Stimulated activated CD4-positive, alpha-beta T cell treated with anti-CD3 and anti-CD28 coated beads, Interleukin-4, amount 100 ng/mL, for 48 hours (primary cell): ENCODE results near the gene SPATA17.

Experiments
- DNase-seq, 2 donors: peaks; one replicate each; pipeline ENCODE4 v3.0.0-alpha.2; 2020; ENCODE audit warnings: low read depth in 2 of 2

Gene SPATA17

GRCh38 chr1:217911908-217912307, 280.8 kb downstream of the SPATA17 start:
- DNase-seq = no peak

GRCh38 chr1:217917281-217917887, 286.2 kb downstream of the SPATA17 start:
- no peak for DNase-seq

GRCh38 chr1:217919683-217920388, 288.7 kb downstream of the SPATA17 start:
- no peak for DNase-seq
